Endothelial cell of umbilical vein (primary cell): ENCODE measurements around the gene CUBN. TPM values are rescaled to one million over a fixed set of nuclear protein-coding genes. Genes with fewer than 3 reads are reported as not detected.

ENCODE experiments used
- BruUV-seq: library from RNA; stranded (reverse); fragments of 400-500 nt; replicated peaks from 2 replicates; lab custom pipeline; 2021; lab: Mats Ljungman, UMichigan
- CTCF ChIA-PET: fragments of 300-600, 350-600 bp; sonication (Branson Sonifier 250); formaldehyde crosslinking; loops from one replicate; lab custom pipeline; 2021; ENCODE audit warnings: antibody characterized with exemption, inconsistent platforms; lab: Charles Lee
- POLR2A ChIA-PET: fragments of 300-600, 350-600 bp; sonication (Branson Sonifier 250); formaldehyde crosslinking; loops from one replicate; lab custom pipeline; 2021; ENCODE audit warnings: antibody characterized with exemption, inconsistent platforms; lab: Charles Lee
- DNase-seq: peaks from one replicate; pipeline ENCODE4 v3.0.0-alpha.2; 2011; ENCODE audit warnings: low read depth, low spot score
- FAIRE-seq: peaks from 2 replicates; lab custom pipeline; 2011; peaks lifted over from hg19 to GRCh38; lab: Jason Lieb, UNC
- H2AFZ ChIP-seq: 2 replicates; pipeline ENCODE4 v1.6.0; 2012; ENCODE audit warnings: low read depth, low read length, control low read depth, inconsistent platforms
- H3K27ac ChIP-seq: 2 replicates; pipeline ENCODE4 v1.5.1; 2011; ENCODE audit warnings: low read depth, mild to moderate bottlenecking, control low read depth, low read length, moderate library complexity; ENCODE audit not compliant: insufficient read depth
- H3K27me3 ChIP-seq, 2 experiments: 2 replicates each; pipeline versions ENCODE4 v1.6.0 to v1.6.1; 2011; ENCODE audit warnings: low read length in 2 of 2, mixed read lengths in 1 of 2; ENCODE audit not compliant: control insufficient read depth in 2 of 2, insufficient read depth in 2 of 2
- H3K36me3 ChIP-seq, 2 experiments: 2 replicates in 1 of 2; 3 replicates in 1 of 2; pipeline ENCODE4 v1.5.1; 2011; ENCODE audit warnings: low read length in 2 of 2, mild to moderate bottlenecking in 1 of 2, moderate library complexity in 1 of 2; ENCODE audit not compliant: control insufficient read depth in 2 of 2, insufficient read depth in 2 of 2; ENCODE audit errors: extremely low read depth in 1 of 2
- H3K4me1 ChIP-seq: 3 replicates; pipeline ENCODE4 v1.5.1; 2011; ENCODE audit warnings: mild to moderate bottlenecking, low read length; ENCODE audit not compliant: control insufficient read depth, insufficient read depth; ENCODE audit errors: extremely low read depth
- H3K4me2 ChIP-seq: 2 replicates; pipeline ENCODE4 v1.6.1; 2011; ENCODE audit warnings: low read length, control low read depth, mixed read lengths; ENCODE audit not compliant: insufficient read depth
- H3K4me3 ChIP-seq, 3 experiments: fragments of 200-600 bp in 1 of 3; sonication (generic), shearing (Covaris generic) in 1 of 3; replicated peaks in 1 of 3; 2 replicates each; pipeline ENCODE4 v1.5.1; 2011 to 2016; ENCODE audit warnings: control low read depth in 3 of 3, low read length in 3 of 3, mild to moderate bottlenecking in 2 of 3, inconsistent platforms in 1 of 3, low read depth in 1 of 3, moderate library complexity in 1 of 3; ENCODE audit not compliant: insufficient read depth in 1 of 3
- H3K79me2 ChIP-seq: 2 replicates; pipeline ENCODE4 v1.6.0; 2012; ENCODE audit warnings: low read length, inconsistent platforms; ENCODE audit not compliant: control insufficient read depth, insufficient read depth
- H3K9ac ChIP-seq: replicated peaks from 2 replicates; pipeline ENCODE3; 2011; ENCODE audit warnings: low read length, control low read depth; ENCODE audit not compliant: insufficient read depth; ENCODE audit errors: extremely low read depth
- H3K9me1 ChIP-seq: replicated peaks from 3 replicates; pipeline ENCODE4 v1.6.0; 2011; ENCODE audit warnings: mild to moderate bottlenecking, low read length; ENCODE audit not compliant: control insufficient read depth, insufficient read depth; ENCODE audit errors: extremely low read depth
- H3K9me3 ChIP-seq: replicated peaks from 2 replicates; pipeline ENCODE4 v1.5.1; 2012; ENCODE audit warnings: low read length, inconsistent platforms; ENCODE audit not compliant: control insufficient read depth, insufficient read depth
- H4K20me1 ChIP-seq: replicated peaks from 2 replicates; pipeline ENCODE3; 2011; ENCODE audit warnings: mild to moderate bottlenecking, low read length; ENCODE audit not compliant: control insufficient read depth, insufficient read depth; ENCODE audit errors: extremely low read depth
- CTCF ChIP-seq, 2 donors: IDR thresholded peaks; 1 replicate in 1 of 2; 2 replicates in 1 of 2; pipeline ENCODE4 v1.5.1; 2011; ENCODE audit warnings: low read length in 2 of 2, mild to moderate bottlenecking in 2 of 2, moderate library complexity in 2 of 2, control low read depth in 1 of 2, inconsistent platforms in 1 of 2, low read depth in 1 of 2; ENCODE audit not compliant: insufficient read depth in 1 of 2; ENCODE audit errors: extremely low read depth in 1 of 2
- EZH2 ChIP-seq: IDR thresholded peaks from 2 replicates; pipeline ENCODE4 v1.6.1; 2012; ENCODE audit warnings: borderline replicate concordance, low read depth, mild to moderate bottlenecking, moderate library complexity, low read length, inconsistent platforms; ENCODE audit not compliant: severe bottlenecking
- FOS ChIP-seq: IDR thresholded peaks from 2 replicates; pipeline ENCODE4 v1.6.1; 2011; ENCODE audit warnings: mild to moderate bottlenecking, low read length, moderate library complexity, borderline replicate concordance; ENCODE audit not compliant: insufficient read depth
- GATA2 ChIP-seq: IDR thresholded peaks from 2 replicates; pipeline ENCODE4 v1.7.0; 2011; ENCODE audit warnings: low read depth, mild to moderate bottlenecking, moderate library complexity, mixed read lengths, low read length; ENCODE audit not compliant: insufficient read length, insufficient read depth
- JUN ChIP-seq: IDR thresholded peaks from 2 replicates; pipeline ENCODE4 v1.6.1; 2011; ENCODE audit warnings: borderline replicate concordance, low read depth; ENCODE audit not compliant: insufficient read length, insufficient read depth
- MAX ChIP-seq: IDR thresholded peaks from 2 replicates; pipeline ENCODE4 v1.6.1; 2011; ENCODE audit not compliant: insufficient read depth, insufficient read length
- MYC ChIP-seq: IDR thresholded peaks from one replicate; pipeline ENCODE4 v1.6.1; 2011; ENCODE audit warnings: mild to moderate bottlenecking, low read depth, low read length
- POLR2A ChIP-seq: IDR thresholded peaks from 2 replicates; pipeline ENCODE4 v1.6.1; 2012; ENCODE audit warnings: low read depth, mild to moderate bottlenecking, control low read depth, low read length
- POLR2AphosphoS5 ChIP-seq: IDR thresholded peaks from 2 replicates; pipeline ENCODE4 v1.6.1; 2012; ENCODE audit warnings: low read depth, mild to moderate bottlenecking, control low read depth, low read length, moderate library complexity; ENCODE audit not compliant: insufficient read depth
- dilution Hi-C: fragments of 300-500 bp; cut with MboI; formaldehyde crosslinking; loops from one replicate; pipeline ENCODE4 v1.15.0; 2019; ENCODE audit warnings: low sequenced_read_pairs; ENCODE audit not compliant: extremely low pct_ligation_motif_present
- intact Hi-C: fragments of 100-400 bp; cut with micrococcal nuclease; formaldehyde crosslinking; loops from one replicate; pipeline ENCODE4 v1.10.0; 2022
- polyA plus RNA-seq, 4 experiments: library from polyadenylated mRNA; depleted of rRNA in 3 of 4; stranded (reverse) in 3 of 4; unstranded in 1 of 4; fragments of >200 nt; gene quantifications; 2 replicates each; pipeline versions ENCODE4 v1.2.1 to v1.2.3, GENCODE V29; 2011 to 2012; ENCODE audit warnings: missing spikeins in 1 of 4
- total RNA-seq: library from RNA; stranded (reverse); gene quantifications from 2 replicates; pipeline ENCODE4 v1.2.3, GENCODE V29; 2021

Gene CUBN
- total and polyA plus RNA-seq, 2 donors (not counting 3 experiments of a cell fraction or from before 2014, with no cell fraction given) = 2.7 to 4.6 TPM

- intact Hi-C loops (no loop called here), dilution Hi-C loops (no loop called here)
- FAIRE-seq (no peak), DNase-seq (no peak)
- Histone ChIP-seq H3K4me3 (no peak overlapping the region), H3K79me2 (no peaks in the 10 kb centered on the region), H4K20me1 (no peaks in the 10 kb centered on the region), H3K9me3 (no peaks in the 10 kb centered on the region), H2AFZ (no peak overlapping the region), H3K27me3 (no peaks in the 10 kb centered on the region), H3K9ac (no peak overlapping the region), H3K4me2 (no peak overlapping the region), H3K4me1 (peaks cover 38% of the 10 kb centered on the region), H3K27ac (no peak overlapping the region), H3K36me3 (no peaks in the 10 kb centered on the region), H3K9me1 (no peaks in the 10 kb centered on the region)
- BruUV-seq = no TSS peak
- TF ChIP-seq POLR2AphosphoS5 = no peak
- no peak for TF ChIP-seq GATA2
- no peak for TF ChIP-seq EZH2
- no peak for TF ChIP-seq JUN
- no peak for TF ChIP-seq CTCF (IDR thresholded peaks at IDR 0.05; ENCODE audit: extremely low read depth in 1 of 2, insufficient read depth in 1 of 2, low read depth in 1 of 2, low read length in 2 of 2)
- TF ChIP-seq MYC = no peak
- no peak for TF ChIP-seq FOS
- no peak for TF ChIP-seq POLR2A
- TF ChIP-seq MAX = no peak
- POLR2A ChIA-PET = no interaction called here
- CTCF ChIA-PET = interaction anchor here (1.0 kb wide), 1 partner anchor 90 kb away, joined by 3 read pairs; no protein-coding TSS in a partner anchor
Observed at GRCh38 chr10:17077346-17077781, 52.2 kb downstream of the CUBN start.
